ENCODE data around the gene ELAVL1.
A peak's percentile ranks its signal among the peaks of the same experiment; 100 is the strongest.

ELAVL1 gene

GRCh38 chr19:7969555-7969939, 35.9 kb downstream of the ELAVL1 start:
- H3K9me3 ChIP-seq (replicated peaks in 1 of 11) = no peaks in the 10 kb centered on the region
- peak overlapping the region in 1 of 11 experiments; percentile 15; a peak in 1 of 22 replicates for H3K9ac ChIP-seq
- no peak overlapping the region for H3K4me2 ChIP-seq
- TF ChIP-seq Cebpa-rat (IDR thresholded peaks at IDR 0.05) = no peak
- no peaks in the 10 kb centered on the region for H3K4me1 ChIP-seq
- H3K4me3 ChIP-seq = no peak overlapping the region
- no peaks in the 10 kb centered on the region for H3K27me3 ChIP-seq
- H3K36me3 ChIP-seq = peaks cover 83 to 100% (median 99%) of the 10 kb centered on the region in 11 experiments
- H3K27ac ChIP-seq = no peak overlapping the region
- H4K20me1 ChIP-seq = peaks cover 23 to 99% (median 71%) of the 10 kb centered on the region in 11 experiments; a peak in 21 of 22 replicates

- Histone ChIP-seq H3K9ac (peak overlapping the region in 1 of 11 experiments; percentile 15; a peak in 3 of 22 replicates), H3K27me3 (no peaks in the 10 kb centered on the region), H4K20me1 (peaks cover 17 to 99% (median 65%) of the 10 kb centered on the region in 11 experiments; a peak in 21 of 22 replicates), H3K9me3 (replicated peaks in 1 of 11) (no peaks in the 10 kb centered on the region), H3K27ac (peak overlapping the region in 1 of 11 experiments; percentile 19; a peak in 2 of 22 replicates), H3K4me3 (no peak overlapping the region), H3K4me2 (no peak overlapping the region), H3K36me3 (peaks cover 83 to 100% (median 99%) of the 10 kb centered on the region in 11 experiments), H3K4me1 (no peaks in the 10 kb centered on the region)
- no peak for TF ChIP-seq Cebpa-rat (IDR thresholded peaks at IDR 0.05)
Observed at GRCh38 chr19:7968796-7969554, 36.5 kb downstream of the ELAVL1 start.

DNA sequence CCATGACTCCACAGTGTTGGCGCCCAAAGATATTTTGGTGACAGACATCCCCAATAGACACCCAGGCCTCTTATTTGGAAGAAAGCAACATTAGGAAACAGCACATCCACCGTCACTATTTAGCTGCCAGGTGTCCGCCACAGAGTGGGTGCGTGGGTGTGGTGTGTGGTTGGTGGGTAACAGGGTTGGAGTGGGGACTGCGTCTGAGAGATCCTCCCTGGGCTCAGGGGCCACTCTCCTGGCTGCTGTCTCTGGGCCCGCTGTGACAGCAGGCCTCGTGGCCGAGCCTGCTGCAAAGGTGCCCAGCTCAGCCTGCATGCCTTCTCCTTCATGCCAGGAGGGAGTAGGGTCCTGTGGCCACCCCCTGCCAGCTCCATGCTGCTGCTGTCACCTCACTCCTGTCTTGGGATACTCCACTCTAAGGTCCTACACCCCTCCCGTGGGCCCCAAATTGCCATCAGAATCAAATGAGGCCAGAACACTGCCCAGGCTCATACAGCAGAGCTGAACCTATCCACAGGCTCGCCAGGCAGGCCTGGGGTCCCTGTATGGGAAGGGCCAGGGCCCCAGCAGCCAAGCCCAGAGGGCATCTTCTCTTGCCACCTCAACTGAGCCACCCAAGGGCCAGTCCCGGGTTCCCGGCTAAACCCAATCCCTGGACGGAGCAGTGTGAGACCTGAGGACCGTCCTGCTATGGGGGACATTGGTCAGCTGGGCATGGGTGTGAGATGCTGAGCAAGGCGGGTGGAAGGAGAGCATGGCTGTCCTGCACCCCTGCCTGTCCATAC, 37.2 kb downstream of the ELAVL1 start:
- Histone ChIP-seq H3K36me3 (peaks cover 83 to 100% (median 99%) of the 10 kb centered on the region in 11 experiments), H3K27ac (peak overlapping the region in 1 of 11 experiments; percentile 19; a peak in 2 of 22 replicates), H3K9ac (peak overlapping the region in 1 of 11 experiments; percentile 21; a peak in 3 of 22 replicates), H3K4me2 (no peak overlapping the region), H3K27me3 (no peaks in the 10 kb centered on the region), H4K20me1 (peaks cover 13 to 99% (median 67%) of the 10 kb centered on the region in 11 experiments; a peak in 21 of 22 replicates), H3K4me1 (no peaks in the 10 kb centered on the region), H3K9me3 (replicated peaks in 1 of 11) (no peaks in the 10 kb centered on the region), H3K4me3 (no peak overlapping the region)
- TF ChIP-seq Cebpa-rat (IDR thresholded peaks at IDR 0.05) = no peak

DNA sequence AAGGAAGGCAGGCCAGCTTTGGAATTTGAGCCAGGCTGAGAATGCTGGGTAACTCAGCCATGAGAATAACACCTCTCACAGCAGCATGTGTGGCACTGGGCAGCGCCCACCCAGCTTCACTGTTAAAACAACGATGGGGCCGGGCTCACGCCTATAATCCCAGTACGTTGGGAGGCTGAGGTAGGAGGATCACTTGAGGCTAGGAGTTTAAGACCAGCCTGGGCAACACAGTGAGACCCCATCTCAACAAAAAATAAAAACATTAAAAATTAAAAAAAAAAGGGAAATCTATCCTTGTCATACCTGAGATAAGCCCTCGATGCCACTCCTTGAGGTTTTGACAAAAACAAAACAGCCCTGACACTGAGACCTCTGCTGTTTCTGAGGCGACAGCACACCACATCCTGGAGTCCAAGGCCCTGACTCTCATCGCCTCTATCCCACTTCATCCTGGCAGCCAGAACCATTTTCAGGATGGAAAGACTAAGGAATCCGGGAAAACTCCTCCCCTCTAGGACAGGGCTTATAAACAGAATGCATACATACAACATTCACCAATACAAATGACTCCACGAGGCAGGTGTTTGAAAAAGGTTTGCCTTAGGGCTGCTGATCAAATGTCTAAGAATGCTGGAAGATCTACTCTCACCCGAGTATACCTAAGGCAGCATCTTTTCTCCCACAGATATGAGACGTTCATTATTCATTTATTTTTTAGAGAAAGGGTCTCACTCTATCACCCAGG, 39.3 kb downstream of the ELAVL1 start:
- H3K27ac ChIP-seq = no peak overlapping the region
- no peaks in the 10 kb centered on the region for H3K27me3 ChIP-seq
- TF ChIP-seq Cebpa-rat (IDR thresholded peaks at IDR 0.05) = no peak
- H3K9ac ChIP-seq = no peak overlapping the region
- H3K36me3 ChIP-seq = peaks cover 87 to 100% (median 100%) of the 10 kb centered on the region in 11 experiments
- H4K20me1 ChIP-seq = peaks cover 3 to 98% (median 59%) of the 10 kb centered on the region in 11 experiments; a peak in 21 of 22 replicates
- no peak overlapping the region for H3K4me2 ChIP-seq
- H3K9me3 ChIP-seq (replicated peaks in 1 of 11) = no peaks in the 10 kb centered on the region
- no peak overlapping the region for H3K4me3 ChIP-seq
- H3K4me1 ChIP-seq = no peaks in the 10 kb centered on the region

GRCh38 chr19:7965259-7965841, 40.1 kb downstream of the ELAVL1 start:
- TF ChIP-seq Cebpa-rat (IDR thresholded peaks at IDR 0.05) = no peak

GRCh38 chr19:7963566-7963965, 41.9 kb downstream of the ELAVL1 start:
- Histone ChIP-seq H3K4me1 (peaks cover 0 to 13% (median 9%) of the 10 kb centered on the region in 10 experiments; a peak in 13 of 20 replicates), H3K4me3 (no peak overlapping the region), H3K27ac (no peak overlapping the region), H3K4me2 (no peak overlapping the region), H4K20me1 (peaks cover 0 to 92% (median 36%) of the 10 kb centered on the region in 11 experiments; a peak in 16 of 22 replicates), H3K36me3 (peaks cover 91 to 99% (median 94%) of the 10 kb centered on the region in 11 experiments), H3K27me3 (no peaks in the 10 kb centered on the region), H3K9ac (no peak overlapping the region), H3K9me3 (replicated peaks in 1 of 11) (no peaks in the 10 kb centered on the region)
- no peak for TF ChIP-seq Cebpa-rat (IDR thresholded peaks at IDR 0.05)

More at GRCh38 chr19:7965259-7965841, 40.1 kb downstream of the ELAVL1 start:
- H3K27ac ChIP-seq = no peak overlapping the region
- no peaks in the 10 kb centered on the region for H3K9me3 ChIP-seq (replicated peaks in 1 of 11)
- H3K4me3 ChIP-seq = no peak overlapping the region
- H3K4me1 ChIP-seq = no peaks in the 10 kb centered on the region
- H3K36me3 ChIP-seq = peaks cover 92 to 100% (median 100%) of the 10 kb centered on the region in 11 experiments
- H3K9ac ChIP-seq = 0 out of 22 replicates have a peak overlapping the region, but pooled peaks of 1 of the 11 experiments have one; percentile 4
- no peak overlapping the region for H3K4me2 ChIP-seq
- H4K20me1 ChIP-seq = peaks cover 0 to 98% (median 51%) of the 10 kb centered on the region in 11 experiments; a peak in 19 of 22 replicates
- no peaks in the 10 kb centered on the region for H3K27me3 ChIP-seq

DNA sequence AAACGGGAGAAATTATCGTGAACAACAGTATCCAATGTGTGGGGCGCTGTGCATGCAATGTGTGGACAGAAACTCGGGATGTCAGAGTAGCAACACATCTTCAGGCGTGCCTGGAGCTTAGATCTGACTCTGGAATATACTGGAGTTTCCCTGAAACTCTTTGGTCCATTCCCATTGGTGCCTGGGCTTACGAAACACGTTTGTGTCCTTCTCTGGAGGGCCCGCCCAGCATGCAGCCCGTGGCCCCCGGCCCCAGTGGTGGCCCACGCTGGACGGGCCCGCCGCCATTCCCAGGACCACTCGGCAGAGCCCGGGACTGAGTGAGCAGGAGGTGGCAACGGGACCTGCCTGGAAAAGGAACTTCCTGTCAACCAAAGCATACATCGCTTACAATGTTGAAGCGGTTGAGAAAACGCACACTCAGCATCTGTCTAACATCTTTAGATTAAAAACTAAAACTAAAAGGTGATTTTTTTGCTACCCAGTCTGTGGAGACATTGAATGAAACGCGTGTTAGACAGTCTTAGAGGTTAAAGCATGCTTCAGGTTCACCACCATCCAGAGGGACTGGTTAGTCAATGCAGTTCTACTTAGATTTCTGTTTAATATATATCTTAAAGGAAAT, 42.7 kb downstream of the ELAVL1 start:
- Histone ChIP-seq H3K9me3 (replicated peaks in 1 of 11) (no peaks in the 10 kb centered on the region), H3K27ac (no peak overlapping the region), H3K9ac (no peak overlapping the region), H4K20me1 (peaks cover 0 to 91% (median 36%) of the 10 kb centered on the region in 11 experiments; a peak in 14 of 22 replicates), H3K4me3 (no peak overlapping the region), H3K4me1 (peaks cover 0 to 19% (median 11%) of the 10 kb centered on the region in 10 experiments; a peak in 16 of 20 replicates), H3K27me3 (no peaks in the 10 kb centered on the region), H3K4me2 (no peak overlapping the region), H3K36me3 (peaks cover 90 to 99% (median 94%) of the 10 kb centered on the region in 11 experiments)
- TF ChIP-seq Cebpa-rat (IDR thresholded peaks at IDR 0.05) = no peak
